ENCODE data around the gene ORM1.

The ORM1 gene

DNA sequence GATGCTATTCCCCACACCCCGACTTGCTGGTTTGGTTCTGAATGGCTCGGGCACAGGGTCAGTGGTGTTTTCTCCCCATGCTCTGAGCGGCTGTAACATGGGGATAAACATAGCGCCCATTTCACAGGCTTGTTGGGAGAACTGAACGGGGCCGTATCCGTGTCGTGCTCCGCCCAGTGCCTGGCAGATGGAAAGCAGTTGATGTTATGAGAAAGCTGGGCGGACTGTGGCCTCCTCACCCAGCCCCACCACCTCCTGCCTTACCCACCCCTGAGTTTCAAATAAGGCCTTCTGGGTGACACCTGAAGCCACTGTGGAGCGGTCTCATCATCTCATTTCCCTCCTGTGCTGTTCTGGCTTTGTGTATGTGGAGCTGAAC is 21.3 kb downstream of the ORM1 start:
- DNase-seq (ENCODE audit: low read depth) = no peak
- H3K4me3 ChIP-seq (replicated peaks; ENCODE audit: low read depth, low read length) = no peak overlapping the region
- TF ChIP-seq CTCF (IDR thresholded peaks at IDR 0.05; ENCODE audit: low read length, missing control alignments) = no peak

DNA sequence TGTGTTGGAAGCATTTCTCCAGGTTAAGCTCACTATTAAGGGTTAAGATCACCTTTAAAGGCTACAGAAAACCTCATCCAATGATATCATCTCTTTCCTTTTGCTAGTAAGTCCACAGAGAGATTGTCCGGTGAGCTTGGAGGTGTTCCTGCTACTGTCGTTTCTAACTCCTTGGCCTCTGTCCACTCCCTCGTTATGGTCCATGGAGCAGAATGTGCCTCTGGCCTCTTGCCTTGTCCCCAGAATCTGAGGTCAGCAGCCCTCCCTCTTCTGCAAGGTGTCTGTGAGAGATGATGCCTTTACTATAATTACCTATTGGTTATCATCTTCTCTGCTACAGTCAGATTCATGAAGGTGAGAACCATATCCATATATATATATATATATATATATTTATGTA is 21.8 kb downstream of the ORM1 start:
- no peak for TF ChIP-seq CTCF (IDR thresholded peaks at IDR 0.05; ENCODE audit: low read length, missing control alignments)
- no peak overlapping the region for H3K4me3 ChIP-seq (replicated peaks; ENCODE audit: low read depth, low read length)
- DNase-seq (ENCODE audit: low read depth) = no peak

- TF ChIP-seq CTCF (IDR thresholded peaks at IDR 0.05; ENCODE audit: low read length, missing control alignments) = no peak
- DNase-seq (ENCODE audit: low read depth) = no peak
- H3K4me3 ChIP-seq (replicated peaks; ENCODE audit: low read depth, low read length) = no peak overlapping the region
Observed at GRCh38 chr9:114345493-114346065, 22.7 kb downstream of the ORM1 start.

- TF ChIP-seq CTCF (IDR thresholded peaks at IDR 0.05; ENCODE audit: low read length, missing control alignments) = no peak
- DNase-seq (ENCODE audit: low read depth) = no peak
- no peak overlapping the region for H3K4me3 ChIP-seq (replicated peaks; ENCODE audit: low read depth, low read length)
Observed at GRCh38 chr9:114346146-114346545, 23.2 kb downstream of the ORM1 start.

GRCh38 chr9:114347675-114348074 is 24.8 kb downstream of the ORM1 start:
- TF ChIP-seq CTCF (IDR thresholded peaks at IDR 0.05; ENCODE audit: low read length, missing control alignments) = no peak
- H3K4me3 ChIP-seq (replicated peaks; ENCODE audit: low read depth, low read length) = no peak overlapping the region

DNA sequence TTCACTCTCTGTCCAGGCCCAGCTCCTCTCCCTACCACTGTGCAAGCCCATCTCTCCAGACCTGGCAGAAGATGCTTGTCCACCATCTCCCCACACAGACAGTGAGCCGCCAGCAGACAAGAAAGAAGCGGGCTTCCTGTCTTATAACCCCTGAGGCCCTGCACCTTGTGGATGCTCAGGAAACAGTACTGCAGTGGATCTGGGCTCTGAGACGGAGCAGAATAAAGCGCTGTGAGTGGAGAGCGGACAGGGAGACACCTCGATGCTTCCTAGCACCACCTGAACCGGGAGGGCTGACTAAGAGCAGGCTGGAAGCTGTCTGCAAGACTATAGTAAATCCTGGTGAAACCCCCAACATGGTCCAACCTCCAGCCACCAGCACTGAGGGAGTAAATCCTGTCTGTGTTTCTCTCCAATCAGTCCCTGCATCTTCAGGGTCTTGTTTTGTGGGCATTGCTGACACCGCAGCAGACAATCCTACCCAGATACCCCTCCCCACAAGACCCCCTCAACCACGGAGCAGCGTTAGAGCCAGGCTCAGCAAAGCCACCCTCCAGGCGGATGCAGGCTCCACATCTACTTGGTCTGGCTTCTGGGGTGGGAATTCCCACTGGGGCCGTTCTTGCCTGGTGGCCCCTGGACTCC is 25.5 kb downstream of the ORM1 start:
- no peak overlapping the region for H3K4me3 ChIP-seq (replicated peaks; ENCODE audit: low read depth, low read length)
- no peak for TF ChIP-seq CTCF (IDR thresholded peaks at IDR 0.05; ENCODE audit: low read length, missing control alignments)
- DNase-seq (ENCODE audit: low read depth) = no peak

More at GRCh38 chr9:114347675-114348074, 24.8 kb downstream of the ORM1 start:
- DNase-seq (ENCODE audit: low read depth) = no peak
